SHP77 (cell line): Measurements from ENCODE around the gene DLAT.
"Not testable (repeated sequence)": the region's sequence is repeated elsewhere in the genome, so short reads cannot be mapped to it uniquely, and the experiment has no call there.

Source experiments
- DNase-seq, 2 experiments: peaks; one replicate each; lab custom pipeline; 2025; lab: John Stamatoyannopoulos, UW

DLAT gene

GRCh38 chr11:112024773-112025678, at the start of gene DLAT:
TSS of gene DLAT (plus strand) at chr11:112025408. CDS start at chr11:112025473, 65 bp downstream.
- DNase-seq = peak; percentile 93 to 94

- DNase-seq = no peak
Measured at GRCh38 chr11:111976119-111976766, 49.0 kb upstream of the DLAT start.

- no peak for DNase-seq
Measured at GRCh38 chr11:111976767-111977145, 48.5 kb upstream of the DLAT start.

GRCh38 chr11:111977146-111978027, 47.8 kb upstream of the DLAT start:
- peak in 1 of 2 experiments; percentile 44 for DNase-seq

GRCh38 chr11:111978028-111978771, 47.0 kb upstream of the DLAT start:
- peak in 1 of 2 experiments; percentile 18 for DNase-seq

GRCh38 chr11:111980062-111980461, 45.1 kb upstream of the DLAT start:
- DNase-seq = no peak

- DNase-seq = no peak
Measured at GRCh38 chr11:111981270-111981669, 43.9 kb upstream of the DLAT start.

- DNase-seq = peak in 1 of 2 experiments; percentile 36
Measured at GRCh38 chr11:111982019-111982464, 43.2 kb upstream of the DLAT start.

GRCh38 chr11:111982541-111983186, 42.5 kb upstream of the DLAT start:
- no peak for DNase-seq

GRCh38 chr11:111983187-111983986, 41.8 kb upstream of the DLAT start:
- DNase-seq = no peak

- no peak for DNase-seq
Measured at GRCh38 chr11:111986589-111986988, 38.6 kb upstream of the DLAT start.

GRCh38 chr11:111990381-111990780, 34.8 kb upstream of the DLAT start:
- DNase-seq = no peak

- DNase-seq = no peak
Measured at GRCh38 chr11:111992206-111992855, 32.9 kb upstream of the DLAT start.

- no peak for DNase-seq
Measured at GRCh38 chr11:111996129-111996528, 29.1 kb upstream of the DLAT start.

- DNase-seq = not testable (repeated sequence)
Measured at GRCh38 chr11:111996669-111997068, 28.5 kb upstream of the DLAT start.

GRCh38 chr11:111999111-111999510, 26.1 kb upstream of the DLAT start:
- no peak for DNase-seq

GRCh38 chr11:112000703-112001102, 24.5 kb upstream of the DLAT start:
- no peak for DNase-seq

GRCh38 chr11:112002491-112003216, 22.6 kb upstream of the DLAT start:
- DNase-seq = no peak

- DNase-seq = no peak
Measured at GRCh38 chr11:112004389-112004788, 20.8 kb upstream of the DLAT start.
